A549 (cell line): ENCODE results near the gene CD68.
"Not testable (repeated sequence)": the region's sequence is repeated elsewhere in the genome, so short reads cannot be mapped to it uniquely, and the experiment has no call there.

Experiments used
- RFX5 ChIP-seq: fragments of 450-650 bp; IDR thresholded peaks from 2 replicates; pipeline ENCODE4 v1.7.1; 2014; ENCODE audit warnings: antibody characterized with exemption, mild to moderate bottlenecking, moderate library complexity
- ZSCAN20 ChIP-seq: fragments of 250-450 bp; sonication (Bioruptor Pico); IDR thresholded peaks from 2 replicates; pipeline ENCODE4 v1.8.0; 2022; ENCODE audit warnings: mild to moderate bottlenecking, moderate library complexity
- TF ChIP-seq, protein P1 (sequence below): IDR thresholded peaks from 2 replicates; pipeline ENCODE4 v1.6.1; 2012; ENCODE audit warnings: low read depth, borderline replicate concordance
- TF ChIP-seq, protein P2 (sequence below): fragments of >200 bp; sonication (Bioruptor Twin); formaldehyde crosslinking; IDR thresholded peaks from 3 replicates; pipeline ENCODE4 v1.5.1; 2016

- TF ChIP-seq, protein P1, sequence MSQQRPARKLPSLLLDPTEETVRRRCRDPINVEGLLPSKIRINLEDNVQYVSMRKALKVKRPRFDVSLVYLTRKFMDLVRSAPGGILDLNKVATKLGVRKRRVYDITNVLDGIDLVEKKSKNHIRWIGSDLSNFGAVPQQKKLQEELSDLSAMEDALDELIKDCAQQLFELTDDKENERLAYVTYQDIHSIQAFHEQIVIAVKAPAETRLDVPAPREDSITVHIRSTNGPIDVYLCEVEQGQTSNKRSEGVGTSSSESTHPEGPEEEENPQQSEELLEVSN: not testable (repeated sequence)
- not testable (repeated sequence) for TF ChIP-seq RFX5, ZSCAN20
- TF ChIP-seq, protein P2, sequence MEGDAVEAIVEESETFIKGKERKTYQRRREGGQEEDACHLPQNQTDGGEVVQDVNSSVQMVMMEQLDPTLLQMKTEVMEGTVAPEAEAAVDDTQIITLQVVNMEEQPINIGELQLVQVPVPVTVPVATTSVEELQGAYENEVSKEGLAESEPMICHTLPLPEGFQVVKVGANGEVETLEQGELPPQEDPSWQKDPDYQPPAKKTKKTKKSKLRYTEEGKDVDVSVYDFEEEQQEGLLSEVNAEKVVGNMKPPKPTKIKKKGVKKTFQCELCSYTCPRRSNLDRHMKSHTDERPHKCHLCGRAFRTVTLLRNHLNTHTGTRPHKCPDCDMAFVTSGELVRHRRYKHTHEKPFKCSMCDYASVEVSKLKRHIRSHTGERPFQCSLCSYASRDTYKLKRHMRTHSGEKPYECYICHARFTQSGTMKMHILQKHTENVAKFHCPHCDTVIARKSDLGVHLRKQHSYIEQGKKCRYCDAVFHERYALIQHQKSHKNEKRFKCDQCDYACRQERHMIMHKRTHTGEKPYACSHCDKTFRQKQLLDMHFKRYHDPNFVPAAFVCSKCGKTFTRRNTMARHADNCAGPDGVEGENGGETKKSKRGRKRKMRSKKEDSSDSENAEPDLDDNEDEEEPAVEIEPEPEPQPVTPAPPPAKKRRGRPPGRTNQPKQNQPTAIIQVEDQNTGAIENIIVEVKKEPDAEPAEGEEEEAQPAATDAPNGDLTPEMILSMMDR: not testable (repeated sequence)
These were observed 18.1 kb downstream of the CD68 start for GRCh38 chr17:7597561-7597960.
